AG04450 (cell line): ENCODE measurements around the gene FAS. TPM values are rescaled to one million over a fixed set of nuclear protein-coding genes. Genes with fewer than 3 reads are reported as not detected.
A peak's percentile ranks its signal among the peaks of the same experiment; 100 is the strongest.

ENCODE experiments used
- CTCF ChIA-PET: fragments of 300-600, 350-600 bp; formaldehyde crosslinking; extraction: SDS; loops from one replicate; lab custom pipeline; 2022; ENCODE audit warnings: antibody characterized with exemption, inconsistent platforms; lab: Charles Lee
- POLR2A ChIA-PET: fragments of 350-600 bp; formaldehyde crosslinking; extraction: SDS; loops from one replicate; lab custom pipeline; 2021; ENCODE audit warnings: antibody characterized with exemption, inconsistent platforms; lab: Yijun Ruan, JAX
- DNase-seq: peaks from one replicate; pipeline ENCODE4 v3.0.0-alpha.2; 2011; ENCODE audit warnings: low read depth, low spot score
- H3K27ac ChIP-seq: one replicate; pipeline ENCODE4 v1.5.1; 2012; ENCODE audit warnings: low read depth, low read length, control low read depth
- H3K27me3 ChIP-seq: one replicate; pipeline ENCODE4 v1.6.0; 2012; ENCODE audit warnings: low read length; ENCODE audit not compliant: control insufficient read depth, insufficient read depth
- H3K4me3 ChIP-seq: 2 replicates; pipeline ENCODE4 v1.5.1; 2011; ENCODE audit warnings: mild to moderate bottlenecking, low read depth, low read length, control low read depth
- H3K9me3 ChIP-seq: 2 replicates; pipeline ENCODE4 v1.5.1; 2012; ENCODE audit warnings: low read length; ENCODE audit not compliant: control insufficient read depth, insufficient read depth
- polyA plus RNA-seq: library from polyadenylated mRNA; depleted of rRNA; stranded (reverse); fragments of >200 nt; gene quantifications from 2 replicates; pipeline ENCODE4 v1.2.3, GENCODE V29; 2011
- TF ChIP-seq, protein P1 (sequence below): IDR thresholded peaks from 2 replicates; pipeline ENCODE4 v1.5.1; 2011; ENCODE audit warnings: low read depth, low read length, control low read depth, inconsistent platforms

Gene FAS
- polyA plus RNA-seq, 1 experiment = 78.4 TPM

- Histone ChIP-seq H3K27ac (no peak overlapping the region), H3K27me3 (no peaks in the 10 kb centered on the region), H3K4me3 (no peak overlapping the region), H3K9me3 (no peaks in the 10 kb centered on the region)
- DNase-seq = peak; percentile 65
- ChIA-PET CTCF (interaction anchor here (1.3 to 4.1 kb wide), 4 partner anchors 14 to 186 kb away, joined by 3 to 147 read pairs (median 96); partner anchors contain the start of gene CH25H), POLR2A (interaction anchor here (1.4 kb wide), 1 partner anchor 175 kb away, joined by 4 read pairs; the partner anchor contains the start of gene CH25H)
- TF ChIP-seq, protein P1, sequence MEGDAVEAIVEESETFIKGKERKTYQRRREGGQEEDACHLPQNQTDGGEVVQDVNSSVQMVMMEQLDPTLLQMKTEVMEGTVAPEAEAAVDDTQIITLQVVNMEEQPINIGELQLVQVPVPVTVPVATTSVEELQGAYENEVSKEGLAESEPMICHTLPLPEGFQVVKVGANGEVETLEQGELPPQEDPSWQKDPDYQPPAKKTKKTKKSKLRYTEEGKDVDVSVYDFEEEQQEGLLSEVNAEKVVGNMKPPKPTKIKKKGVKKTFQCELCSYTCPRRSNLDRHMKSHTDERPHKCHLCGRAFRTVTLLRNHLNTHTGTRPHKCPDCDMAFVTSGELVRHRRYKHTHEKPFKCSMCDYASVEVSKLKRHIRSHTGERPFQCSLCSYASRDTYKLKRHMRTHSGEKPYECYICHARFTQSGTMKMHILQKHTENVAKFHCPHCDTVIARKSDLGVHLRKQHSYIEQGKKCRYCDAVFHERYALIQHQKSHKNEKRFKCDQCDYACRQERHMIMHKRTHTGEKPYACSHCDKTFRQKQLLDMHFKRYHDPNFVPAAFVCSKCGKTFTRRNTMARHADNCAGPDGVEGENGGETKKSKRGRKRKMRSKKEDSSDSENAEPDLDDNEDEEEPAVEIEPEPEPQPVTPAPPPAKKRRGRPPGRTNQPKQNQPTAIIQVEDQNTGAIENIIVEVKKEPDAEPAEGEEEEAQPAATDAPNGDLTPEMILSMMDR = no peak
Observed at GRCh38 chr10:89032141-89032891, 41.7 kb downstream of the FAS start.

- POLR2A ChIA-PET = interaction anchor here (0.6 kb wide), 1 partner anchor 52 kb away, joined by 3 read pairs; no protein-coding TSS in a partner anchor
- Histone ChIP-seq H3K27me3 (no peaks in the 10 kb centered on the region), H3K27ac (no peak overlapping the region), H3K9me3 (no peaks in the 10 kb centered on the region), H3K4me3 (no peak overlapping the region)
- no peak for DNase-seq
- CTCF ChIA-PET = interaction anchor here (1.3 kb wide), 1 partner anchor 181 kb away, joined by 3 read pairs; no protein-coding TSS in a partner anchor
- TF ChIP-seq, protein P1 = no peak
Observed at GRCh38 chr10:89035461-89035860, 44.9 kb downstream of the FAS start.

DNA sequence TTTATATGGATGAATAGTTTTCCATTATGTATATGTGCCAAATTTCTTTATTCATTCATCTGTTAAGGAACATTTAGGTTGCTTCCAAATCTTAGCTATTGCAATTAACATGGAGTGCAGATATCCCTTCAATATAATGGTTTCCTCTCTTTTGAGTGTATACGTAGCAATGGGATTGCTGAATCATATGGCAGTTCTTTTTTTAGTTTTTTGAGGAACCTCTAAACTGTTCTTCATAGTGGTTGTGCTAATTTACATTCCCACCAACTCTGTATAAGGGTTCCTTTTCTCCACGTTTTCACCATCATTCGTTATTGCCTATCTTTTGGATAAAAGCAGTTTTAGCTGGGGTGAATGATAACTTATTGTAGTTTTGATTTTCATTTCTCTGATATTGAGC is 46.5 kb downstream of the FAS start:
- no peaks in the 10 kb centered on the region for H3K27me3 ChIP-seq
- no peak overlapping the region for H3K4me3 ChIP-seq
- ChIA-PET POLR2A (no interaction called here), CTCF (interaction anchor here (0.8 to 1.7 kb wide), 2 partner anchors 180 to 181 kb away, joined by 3 to 4 read pairs; no protein-coding TSS in a partner anchor)
- DNase-seq = no peak
- H3K9me3 ChIP-seq = no peaks in the 10 kb centered on the region
- TF ChIP-seq, protein P1 = no peak
- no peak overlapping the region for H3K27ac ChIP-seq

- no peaks in the 10 kb centered on the region for H3K27me3 ChIP-seq
- H3K27ac ChIP-seq = no peak overlapping the region
- TF ChIP-seq, protein P1 = no peak
- H3K9me3 ChIP-seq = no peaks in the 10 kb centered on the region
- DNase-seq = no peak
- no peak overlapping the region for H3K4me3 ChIP-seq
- POLR2A ChIA-PET = no interaction called here
- CTCF ChIA-PET = interaction anchor here (0.5 to 1.5 kb wide), 3 partner anchors 13 to 171 kb away, joined by 3 to 4 read pairs (median 3); no protein-coding TSS in a partner anchor
Observed at GRCh38 chr10:89042562-89042961, 52.0 kb downstream of the FAS start.

DNA sequence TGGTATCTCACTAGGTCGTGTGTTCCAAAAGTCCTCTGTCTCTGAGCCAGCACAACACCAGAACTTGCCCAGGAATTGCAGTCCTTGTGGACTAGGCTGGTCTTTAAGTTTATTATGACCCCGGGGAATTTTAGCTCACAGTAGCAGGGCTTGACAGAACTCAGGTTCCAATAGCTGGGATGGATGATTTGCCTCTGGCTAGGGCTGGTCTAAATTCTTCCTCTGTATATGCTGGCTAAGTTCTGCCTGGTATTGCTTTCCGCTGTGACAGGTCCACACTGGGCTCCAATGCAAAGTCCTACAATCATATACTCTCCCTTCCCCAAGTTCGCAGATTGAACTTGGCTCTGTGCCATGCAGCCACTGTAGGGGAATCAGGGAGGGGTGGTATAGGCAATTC is 52.5 kb downstream of the FAS start:
- no peaks in the 10 kb centered on the region for H3K27me3 ChIP-seq
- no peak overlapping the region for H3K27ac ChIP-seq
- ChIA-PET CTCF (interaction anchor here (0.5 to 1.5 kb wide), 3 partner anchors 14 to 171 kb away, joined by 3 to 4 read pairs (median 3); no protein-coding TSS in a partner anchor), POLR2A (no interaction called here)
- no peak for DNase-seq
- H3K4me3 ChIP-seq = no peak overlapping the region
- TF ChIP-seq, protein P1 = no peak
- no peaks in the 10 kb centered on the region for H3K9me3 ChIP-seq
